ENCODE measurements around the gene TEX53. TPM values are rescaled to one million over a fixed set of nuclear protein-coding genes. Genes with fewer than 3 reads are reported as not detected.

TEX53 gene
- total RNA-seq, 6 donors from 2014 or later: not detected

- Histone ChIP-seq H3K9me3 (no peaks in the 10 kb centered on the region), H3K27ac (no peak overlapping the region), H3K36me3 (no peaks in the 10 kb centered on the region), H3K4me1 (no peaks in the 10 kb centered on the region), H3K27me3 (no peaks in the 10 kb centered on the region), H3K4me3 (no peak overlapping the region)
- TF ChIP-seq EP300 (IDR thresholded peaks at IDR 0.05) (no peak), POLR2A (IDR thresholded peaks at IDR 0.05) (no peak), POLR2AphosphoS5 (IDR thresholded peaks at IDR 0.05) (no peak), CTCF (IDR thresholded peaks at IDR 0.05) (no peak)
- ATAC-seq (ENCODE audit: low FRiP score in 2 of 2) (no peak), DNase-seq (peak in 1 of 2 donors; percentile 29)
- 36 to 61% methylated on average over 1 of the region's 1 CpG for WGBS, 2 donors
Observed at GRCh38 chr9:114671605-114672004, 14.0 kb upstream of the TEX53 start.

GRCh38 chr9:114669961-114670360, 12.4 kb upstream of the TEX53 start:
- Histone ChIP-seq H3K27me3 (no peaks in the 10 kb centered on the region), H3K27ac (no peak overlapping the region), H3K36me3 (no peaks in the 10 kb centered on the region), H3K4me3 (no peak overlapping the region), H3K4me1 (no peaks in the 10 kb centered on the region), H3K9me3 (no peaks in the 10 kb centered on the region)
- ATAC-seq (ENCODE audit: low FRiP score in 2 of 2) (no peak), DNase-seq (no peak)
- no peak for TF ChIP-seq EP300 (IDR thresholded peaks at IDR 0.05)
- no peak for TF ChIP-seq POLR2A (IDR thresholded peaks at IDR 0.05)
- TF ChIP-seq POLR2AphosphoS5 (IDR thresholded peaks at IDR 0.05): no peak
- TF ChIP-seq CTCF (IDR thresholded peaks at IDR 0.05): no peak

- H3K27me3 ChIP-seq: no peaks in the 10 kb centered on the region
- no peak overlapping the region for H3K27ac ChIP-seq
- no peak overlapping the region for H3K4me3 ChIP-seq
- H3K36me3 ChIP-seq: no peaks in the 10 kb centered on the region
- no peak for DNase-seq
- no peaks in the 10 kb centered on the region for H3K9me3 ChIP-seq
- no peak for ATAC-seq (ENCODE audit: low FRiP score in 2 of 2)
- no peak for TF ChIP-seq POLR2A (IDR thresholded peaks at IDR 0.05)
- no peak for TF ChIP-seq CTCF (IDR thresholded peaks at IDR 0.05)
- TF ChIP-seq POLR2AphosphoS5 (IDR thresholded peaks at IDR 0.05): no peak
- no peak for TF ChIP-seq EP300 (IDR thresholded peaks at IDR 0.05)
- H3K4me1 ChIP-seq: no peaks in the 10 kb centered on the region
- 81 to 90% methylated on average over 6 of the region's 6 CpGs for WGBS, 2 donors
Observed at GRCh38 chr9:114668146-114668545, 10.5 kb upstream of the TEX53 start.

- Histone ChIP-seq H3K4me1 (no peaks in the 10 kb centered on the region), H3K36me3 (no peaks in the 10 kb centered on the region), H3K27me3 (no peaks in the 10 kb centered on the region), H3K9me3 (no peaks in the 10 kb centered on the region), H3K4me3 (no peak overlapping the region), H3K27ac (no peak overlapping the region)
- WGBS, 2 donors: 46 to 66% methylated on average over 4 of the region's 4 CpGs
- no peak for DNase-seq
- TF ChIP-seq POLR2AphosphoS5 (IDR thresholded peaks at IDR 0.05) (no peak), CTCF (IDR thresholded peaks at IDR 0.05) (no peak), POLR2A (IDR thresholded peaks at IDR 0.05) (no peak), EP300 (IDR thresholded peaks at IDR 0.05) (no peak)
- ATAC-seq (ENCODE audit: low FRiP score in 2 of 2): no peak
Observed at GRCh38 chr9:114666851-114667250, 9.2 kb upstream of the TEX53 start.

GRCh38 chr9:114666401-114666800, 8.8 kb upstream of the TEX53 start:
- DNase-seq (peak in 1 of 2 donors; percentile 37), ATAC-seq (ENCODE audit: low FRiP score in 2 of 2) (no peak)
- Histone ChIP-seq H3K9me3 (no peaks in the 10 kb centered on the region), H3K36me3 (no peaks in the 10 kb centered on the region), H3K4me3 (no peak overlapping the region), H3K27ac (no peak overlapping the region), H3K4me1 (no peaks in the 10 kb centered on the region), H3K27me3 (no peaks in the 10 kb centered on the region)
- WGBS, 2 donors: 94 to 98% methylated on average over 5 of the region's 5 CpGs
- no peak for TF ChIP-seq CTCF (IDR thresholded peaks at IDR 0.05)
- TF ChIP-seq POLR2A (IDR thresholded peaks at IDR 0.05): no peak
- no peak for TF ChIP-seq EP300 (IDR thresholded peaks at IDR 0.05)
- no peak for TF ChIP-seq POLR2AphosphoS5 (IDR thresholded peaks at IDR 0.05)
